Transverse colon (tissue), 4 donors: ENCODE results near the gene IPO4.

ENCODE experiments used
- CTCF ChIP-seq, 5 experiments: fragments of 200-600 bp in 3 of 5; fragments of 450-650 bp in 2 of 5; sonication (generic) in 3 of 5; IDR thresholded peaks; 1 replicate in 2 of 5; 2 replicates in 3 of 5; pipeline ENCODE4 v1.5.1; 2016 to 2017; ENCODE audit warnings: antibody characterized with exemption in 5 of 5, inconsistent platforms in 3 of 5, mild to moderate bottlenecking in 2 of 5, moderate library complexity in 1 of 5
- POLR2A ChIP-seq: fragments of 450-650 bp; IDR thresholded peaks from one replicate; pipeline ENCODE4 v1.6.1; 2016; ENCODE audit warnings: antibody characterized with exemption, mild to moderate bottlenecking, moderate library complexity
- POLR2AphosphoS5 ChIP-seq, 3 donors: sonication (generic); formaldehyde crosslinking; IDR thresholded peaks; one replicate each; pipeline ENCODE4 v1.6.1; 2016; ENCODE audit warnings: antibody characterized with exemption in 3 of 3

- TF ChIP-seq POLR2A (no peak), CTCF (IDR thresholded peaks at IDR 0.05) (no peak), POLR2AphosphoS5 (IDR thresholded peaks at IDR 0.05) (no peak)
Measured at GRCh38 chr14:24145690-24146452, 42.7 kb downstream of the IPO4 start.
